GM23248 (cell line): Measurements from ENCODE around the gene FBP2.

ENCODE experiments used
- EZH2 ChIP-seq: fragments of 200-600 bp; sonication (generic); IDR thresholded peaks from 2 replicates; pipeline ENCODE4 v1.6.1; 2018; ENCODE audit warnings: antibody characterized with exemption, mild to moderate bottlenecking; ENCODE audit not compliant: insufficient read depth, poor library complexity, severe bottlenecking
- EZH2phosphoT487 ChIP-seq: fragments of 200-600 bp; sonication (generic); IDR thresholded peaks from 2 replicates; pipeline ENCODE4 v1.6.1; 2018; ENCODE audit warnings: antibody characterized with exemption, moderate library complexity, mild to moderate bottlenecking, low read depth; ENCODE audit not compliant: insufficient read depth

- no peak for TF ChIP-seq EZH2
- no peak for TF ChIP-seq EZH2phosphoT487
Observed at GRCh38 chr9:94586316-94586715, 7.3 kb downstream of the FBP2 start.
